Stimulated activated CD8-positive, alpha-beta memory T cell treated with anti-CD3 and anti-CD28 coated beads, Interleukin-7, amount 100 ng/mL, for 24 hours (primary cell): ENCODE data around the gene SLC22A2.

Experiments
- DNase-seq: peaks from one replicate; pipeline ENCODE4 v3.0.0-alpha.2; 2020; ENCODE audit warnings: low read depth

SLC22A2 gene

DNA sequence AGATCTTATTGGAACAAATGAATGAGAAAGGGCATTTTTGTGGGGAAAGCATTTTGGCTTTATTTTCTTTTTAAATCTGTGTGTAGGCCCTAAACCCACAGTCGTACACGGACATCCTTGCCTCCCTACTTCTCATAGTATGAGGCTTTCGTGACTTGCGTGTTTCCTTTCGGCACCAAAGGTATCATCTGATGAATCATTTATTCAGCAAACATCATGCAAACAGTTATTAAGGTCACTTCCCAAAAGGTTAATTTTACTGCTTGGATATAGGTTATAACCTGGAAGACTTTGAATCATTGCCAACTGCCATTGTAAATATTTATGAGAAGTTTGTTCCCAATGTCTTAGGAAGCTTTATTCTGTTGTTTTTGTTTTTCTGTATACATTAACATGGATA lies 15.1 kb upstream of the SLC22A2 start:
- DNase-seq = no peak

DNA sequence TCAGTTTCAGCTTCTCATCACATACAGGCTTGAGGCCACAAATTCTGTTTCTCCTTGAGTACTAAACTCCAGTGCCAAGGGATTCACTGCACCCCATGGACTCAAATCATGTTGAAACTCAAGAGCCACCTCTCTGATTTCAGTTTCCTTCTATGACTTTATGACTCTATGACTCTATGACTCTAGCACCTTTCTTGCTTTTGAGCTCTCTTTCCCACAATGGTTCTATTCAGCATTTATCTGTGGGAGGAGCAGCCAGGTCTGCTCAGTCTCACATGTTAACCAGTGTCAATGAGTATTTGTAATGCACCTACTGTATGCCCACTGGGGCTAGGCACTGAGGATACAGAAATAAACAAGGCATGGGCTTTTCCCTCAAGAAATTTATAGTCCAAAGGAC lies 14.6 kb upstream of the SLC22A2 start:
- DNase-seq = no peak

DNA sequence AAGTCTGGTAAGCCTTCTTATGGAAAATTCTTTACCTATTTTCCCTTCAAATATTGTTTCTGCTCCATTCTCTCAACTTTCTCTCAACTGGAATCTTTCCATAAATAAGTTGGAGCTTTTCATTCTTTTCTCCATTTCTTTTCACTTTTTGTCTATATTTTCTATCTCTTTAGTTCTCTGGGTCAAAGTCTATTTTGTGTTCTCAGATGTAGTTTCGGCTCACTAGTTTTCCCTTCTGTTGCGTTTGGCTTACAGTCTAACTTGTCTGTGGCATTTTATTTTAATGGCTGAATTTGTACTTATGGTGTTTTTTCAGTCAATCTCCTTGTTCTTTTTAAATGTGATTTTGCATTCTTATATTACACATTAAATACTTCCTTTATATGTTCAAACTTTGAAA lies 14.1 kb upstream of the SLC22A2 start:
- no peak for DNase-seq

DNA sequence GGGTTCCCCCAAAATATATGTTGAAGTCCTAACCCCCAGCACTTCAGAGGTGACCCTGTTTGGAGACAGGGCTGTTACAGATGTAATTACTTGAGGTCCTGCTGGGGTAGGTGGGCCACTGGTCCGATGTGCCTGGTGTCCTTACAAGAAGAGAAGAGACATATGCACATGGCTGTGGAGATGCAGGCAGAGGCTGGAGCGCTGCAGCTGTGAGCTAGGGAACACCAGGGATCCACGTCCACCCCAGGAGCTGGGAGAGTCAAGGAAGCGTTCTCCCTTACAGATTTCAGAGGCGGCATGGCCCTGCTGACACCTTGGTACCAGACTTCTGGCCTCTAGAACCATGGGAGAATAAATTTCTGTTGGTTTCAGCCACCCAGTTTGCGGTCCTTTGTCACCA lies 11.7 kb upstream of the SLC22A2 start:
- no peak for DNase-seq

DNA sequence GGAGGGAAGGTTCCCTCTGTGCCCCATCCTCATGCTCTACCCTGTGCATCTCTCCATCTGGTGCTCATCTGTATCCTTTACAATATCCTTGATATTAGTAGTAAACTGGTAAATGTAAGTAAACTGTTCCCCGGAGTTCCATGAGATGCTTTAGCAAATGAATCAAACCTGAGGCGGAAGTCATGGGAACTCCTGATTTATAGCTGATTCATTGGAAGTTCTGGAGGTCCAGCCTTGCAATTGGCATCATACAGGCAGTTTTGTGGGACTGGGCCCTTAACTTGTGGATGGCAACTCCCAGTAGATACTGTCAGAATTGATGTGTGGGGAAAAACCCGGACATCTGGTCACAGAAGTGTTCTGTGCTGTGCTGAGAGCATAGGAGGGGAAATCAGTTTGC lies 11.2 kb upstream of the SLC22A2 start:
- DNase-seq = no peak

DNA sequence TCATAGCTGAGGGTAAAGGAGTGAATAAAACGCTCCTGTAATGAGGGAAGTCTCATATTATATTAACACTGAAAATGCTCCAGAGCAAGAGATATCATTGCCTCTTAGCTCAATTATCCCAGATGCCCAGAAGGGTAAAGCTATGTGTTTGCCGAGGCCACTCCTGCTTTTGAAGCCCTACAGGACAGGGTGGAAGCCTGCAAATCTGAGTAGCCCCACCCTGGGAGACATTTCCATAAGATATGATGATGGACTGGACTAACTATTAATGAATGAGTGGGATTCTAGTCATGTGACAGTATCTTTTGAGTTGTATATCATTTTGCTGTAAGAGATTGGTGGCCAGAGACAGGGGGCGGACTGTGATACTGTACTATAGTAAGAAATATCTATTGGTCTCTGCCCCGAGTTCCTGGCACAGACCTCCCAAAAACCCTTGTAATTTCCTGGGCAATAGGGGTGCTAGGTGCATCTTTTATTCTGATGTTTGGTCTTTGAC lies 10.5 kb upstream of the SLC22A2 start:
- no peak for DNase-seq

DNA sequence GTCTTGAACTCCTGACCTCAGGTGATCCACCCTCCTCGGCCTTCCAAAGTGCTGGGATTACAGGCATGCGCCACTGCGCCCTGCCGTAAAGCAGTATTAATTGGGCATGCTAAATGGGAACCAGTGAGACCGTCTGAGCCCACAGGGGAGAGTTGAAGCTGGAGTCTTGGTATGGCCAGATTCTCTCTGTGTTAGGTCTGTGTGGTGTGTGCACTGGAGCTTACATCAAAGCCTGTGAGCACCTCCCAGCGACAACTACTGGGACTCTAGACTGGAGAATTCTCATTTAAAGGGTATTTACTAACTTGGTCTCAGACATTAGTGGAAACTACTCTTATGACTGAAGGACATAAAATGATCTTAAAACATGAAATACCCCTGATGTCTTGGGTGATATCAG lies 8.5 kb upstream of the SLC22A2 start:
- DNase-seq = no peak

DNA sequence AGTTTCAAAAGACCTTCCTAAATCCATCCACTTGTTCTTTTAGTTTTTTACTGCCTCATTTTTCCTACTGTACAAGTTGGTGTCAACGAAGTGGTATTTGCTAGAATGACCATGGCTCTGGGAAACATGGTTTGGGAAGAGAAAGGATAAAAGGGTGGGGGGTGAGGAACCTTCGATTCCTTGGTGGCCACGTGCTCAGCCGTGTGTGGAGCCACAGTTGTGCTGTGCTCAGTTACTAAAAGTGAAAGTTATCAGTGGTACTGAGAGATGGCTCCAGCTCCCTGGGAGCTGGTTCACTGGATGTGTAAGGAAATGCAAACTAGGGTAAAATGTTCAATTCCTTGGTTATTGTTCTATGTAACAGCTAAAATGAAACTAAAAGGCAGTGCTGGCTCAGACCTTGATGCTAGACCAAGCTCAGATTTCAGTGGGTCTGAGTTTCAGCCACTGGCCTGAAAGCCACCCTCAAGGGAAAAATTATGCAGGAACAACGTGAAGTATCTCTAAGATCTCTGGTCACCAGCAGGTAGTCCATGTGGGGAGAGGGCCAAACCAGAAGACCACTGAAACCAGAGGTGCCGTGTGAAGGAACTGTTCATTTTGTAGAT lies 7.4 kb upstream of the SLC22A2 start:
- no peak for DNase-seq

DNA sequence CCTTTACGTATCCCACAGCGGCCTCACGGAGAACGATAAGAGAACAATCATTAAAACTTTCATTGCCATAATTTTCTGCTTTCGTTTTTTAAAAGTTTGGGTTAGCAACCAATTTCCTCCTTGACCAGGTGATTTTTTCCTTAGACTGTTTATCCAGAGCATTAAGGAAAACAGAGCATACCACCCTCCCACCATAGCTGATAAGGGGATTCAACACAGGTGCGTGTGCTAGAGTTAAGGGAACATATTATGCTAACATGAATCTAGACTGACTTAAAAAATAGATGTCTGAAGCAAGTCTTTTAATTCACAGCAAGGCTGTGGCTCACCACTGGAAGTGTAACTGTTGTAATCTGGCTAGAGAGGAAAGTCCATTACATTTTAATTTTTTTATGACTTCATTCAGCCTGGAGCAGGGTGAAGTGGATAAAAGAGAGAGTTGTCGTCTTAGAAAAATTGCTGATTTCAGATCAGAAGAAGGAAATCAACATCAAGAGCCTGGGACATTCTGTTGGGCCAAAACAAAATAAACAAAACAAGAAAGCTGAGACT lies 5.5 kb upstream of the SLC22A2 start:
- DNase-seq = no peak

DNA sequence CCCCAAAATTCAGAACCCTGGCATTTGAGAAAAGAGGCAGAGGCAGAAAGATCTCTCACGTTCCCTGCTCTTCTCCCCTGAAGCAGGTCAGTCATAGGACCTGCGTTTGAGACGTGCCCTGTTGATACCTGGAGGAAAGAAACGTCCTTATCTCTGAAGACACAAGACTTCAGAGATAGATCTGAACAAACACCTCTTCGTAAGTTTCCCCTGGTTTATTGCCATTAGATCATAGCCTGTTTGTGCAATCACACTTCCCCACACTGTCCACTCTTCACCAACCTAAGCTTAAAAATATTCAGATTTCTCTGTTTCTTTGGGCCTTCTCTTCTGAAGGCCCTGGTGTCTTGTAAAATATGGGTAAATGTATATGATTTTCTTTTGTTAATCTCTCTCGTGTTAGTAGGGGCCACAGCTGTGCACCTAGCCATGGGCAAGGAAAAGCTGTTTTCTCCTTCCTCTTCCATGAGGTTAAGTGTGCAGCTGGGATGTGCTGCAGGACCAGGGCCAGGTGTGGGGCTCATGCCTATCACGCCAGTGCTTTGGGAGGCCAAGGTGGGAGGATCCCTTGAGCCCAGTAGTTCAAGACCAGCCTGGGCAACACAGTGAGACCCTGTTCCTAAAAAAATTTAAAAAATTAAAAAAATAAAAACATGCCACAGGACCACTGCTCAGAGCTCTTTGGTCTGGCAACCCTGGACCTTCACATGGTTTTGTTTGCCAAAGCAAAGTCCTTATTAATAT lies 4.7 kb upstream of the SLC22A2 start:
- DNase-seq = no peak

DNA sequence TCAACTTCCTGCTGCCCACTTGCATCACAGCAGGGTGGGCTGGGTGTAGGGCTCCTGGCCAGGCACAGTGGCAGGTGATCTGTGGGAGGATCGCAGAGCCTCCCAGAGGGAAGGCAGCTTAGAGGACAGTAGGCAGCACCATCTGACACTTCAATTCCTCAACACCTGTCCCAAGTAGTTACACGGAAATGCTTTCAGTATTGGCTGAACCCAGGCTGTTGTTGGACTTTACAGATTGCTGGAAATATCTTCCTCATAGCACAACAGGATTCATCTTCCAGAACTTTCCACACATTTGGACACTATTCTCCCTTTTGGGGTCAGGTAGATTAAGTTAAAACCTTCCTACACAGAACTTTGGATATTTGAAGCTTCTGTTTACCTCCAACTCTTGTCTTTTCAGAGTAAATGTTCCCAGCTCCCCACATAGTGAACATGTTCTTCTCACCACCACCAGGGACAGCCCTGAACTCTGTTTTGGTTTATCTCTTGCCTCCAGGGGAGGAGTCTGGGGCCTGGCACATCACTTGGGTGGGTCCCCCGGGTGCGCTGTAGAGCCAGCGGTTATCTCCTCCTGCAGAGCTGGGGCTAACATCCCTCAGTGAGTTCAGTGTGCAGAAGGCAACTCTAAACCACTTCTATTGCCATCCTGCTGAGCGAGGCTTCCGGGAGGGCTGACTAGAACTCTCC lies 3.5 kb upstream of the SLC22A2 start:
- DNase-seq = no peak

DNA sequence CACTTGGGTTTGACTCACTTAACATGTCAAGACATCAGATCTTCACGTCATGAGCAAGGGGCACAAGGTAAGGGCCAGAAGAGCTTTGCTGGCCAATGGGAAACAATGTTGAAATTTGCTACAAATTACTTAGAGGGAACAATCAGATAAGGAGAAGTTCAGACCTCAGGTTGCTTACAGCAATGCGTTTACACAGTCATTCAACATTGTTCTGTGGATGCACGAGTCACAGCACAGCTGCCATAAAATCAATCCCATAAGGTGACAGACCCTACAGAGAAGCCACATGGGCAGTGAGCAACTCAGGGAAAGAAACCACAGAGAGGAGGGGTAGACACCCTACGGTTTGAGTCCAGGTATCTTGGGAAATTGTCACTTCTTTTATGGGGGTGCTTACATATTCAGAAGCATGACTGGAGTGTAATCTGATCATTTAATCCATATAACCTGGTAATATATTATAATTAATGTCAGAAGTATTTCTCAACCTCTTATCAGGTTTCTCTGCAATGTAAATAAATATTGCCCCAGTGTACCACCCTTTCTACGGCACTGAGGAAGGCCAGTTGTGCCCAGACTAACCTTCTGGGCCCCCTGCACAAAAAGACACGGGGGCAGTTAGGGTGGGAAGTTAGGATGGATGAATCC lies 2.3 kb upstream of the SLC22A2 start:
- DNase-seq = no peak

DNA sequence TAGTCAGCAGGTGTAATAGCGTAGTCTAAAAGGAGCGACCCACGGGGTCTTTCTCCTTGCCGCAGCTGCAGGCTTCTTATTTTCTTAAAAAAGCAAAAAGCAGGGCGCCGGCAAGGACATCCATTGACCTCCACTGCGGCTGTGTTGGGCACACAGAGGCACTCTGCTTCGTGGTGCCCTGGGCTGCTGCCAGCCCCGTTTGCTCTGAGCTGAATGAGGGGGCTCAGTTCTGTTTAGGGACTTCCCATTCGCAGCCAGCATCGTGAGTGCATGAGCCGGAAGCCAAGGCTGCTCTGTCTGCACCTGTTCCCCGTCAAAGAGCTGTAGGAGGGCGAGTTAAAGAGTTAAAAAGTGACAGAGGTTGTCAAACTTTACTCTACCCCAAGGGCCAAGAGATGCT lies 1.7 kb upstream of the SLC22A2 start:
- no peak for DNase-seq

DNA sequence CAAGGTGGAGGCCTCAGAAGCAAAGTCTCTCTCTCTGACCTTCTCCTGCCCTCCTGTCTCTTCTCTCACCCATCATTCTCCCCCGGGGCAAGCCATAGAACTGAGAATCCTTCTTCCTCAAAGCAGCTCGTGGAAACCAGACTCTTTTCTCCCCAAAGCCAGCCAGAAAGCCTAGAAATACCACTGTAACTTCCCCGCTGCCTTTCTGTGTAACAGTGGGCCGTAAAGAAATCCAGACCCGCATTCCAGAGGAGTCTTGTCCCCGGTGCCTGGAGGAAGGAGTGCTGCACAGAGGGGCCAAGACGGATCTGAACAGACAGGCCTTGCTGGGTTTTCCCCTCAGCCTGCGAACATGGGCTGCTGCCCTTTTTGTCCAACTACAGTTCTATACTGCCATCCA lies 977 bp upstream of the SLC22A2 start:
- DNase-seq = no peak

DNA sequence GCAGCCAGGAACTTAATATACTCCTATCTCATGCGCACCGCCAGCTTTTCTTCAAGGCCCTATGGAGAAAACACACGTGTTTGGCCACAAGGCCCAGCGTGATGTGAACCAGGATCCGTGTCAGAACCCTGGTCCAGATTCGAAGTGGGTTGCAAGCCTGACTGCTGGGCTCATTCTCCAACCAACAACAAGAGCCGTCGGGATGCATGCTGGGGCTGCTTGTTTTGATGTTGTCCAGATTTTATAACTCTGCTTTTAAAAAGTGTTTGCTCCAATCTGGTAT lies 463 bp upstream of the SLC22A2 start:
- DNase-seq = no peak

DNA sequence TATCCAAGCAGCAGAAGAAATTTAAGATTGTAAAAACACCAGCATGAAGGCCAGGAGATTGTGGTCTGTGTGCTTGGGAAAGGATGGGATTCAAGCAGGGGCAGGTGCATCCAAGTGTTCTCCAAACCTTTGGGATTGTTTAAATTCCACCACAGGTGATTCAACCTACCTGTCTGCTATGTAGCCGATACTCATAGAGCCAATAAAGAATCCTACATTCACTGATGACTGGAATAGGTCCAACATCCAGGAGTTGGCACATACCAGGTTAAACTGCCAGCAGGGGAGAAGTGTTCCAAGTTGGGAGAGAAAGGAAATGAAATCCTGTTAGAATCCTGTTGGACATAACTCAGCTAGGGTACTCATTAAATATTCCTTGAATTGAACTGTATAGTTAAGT lies 2.2 kb downstream of the SLC22A2 start:
- DNase-seq = no peak

DNA sequence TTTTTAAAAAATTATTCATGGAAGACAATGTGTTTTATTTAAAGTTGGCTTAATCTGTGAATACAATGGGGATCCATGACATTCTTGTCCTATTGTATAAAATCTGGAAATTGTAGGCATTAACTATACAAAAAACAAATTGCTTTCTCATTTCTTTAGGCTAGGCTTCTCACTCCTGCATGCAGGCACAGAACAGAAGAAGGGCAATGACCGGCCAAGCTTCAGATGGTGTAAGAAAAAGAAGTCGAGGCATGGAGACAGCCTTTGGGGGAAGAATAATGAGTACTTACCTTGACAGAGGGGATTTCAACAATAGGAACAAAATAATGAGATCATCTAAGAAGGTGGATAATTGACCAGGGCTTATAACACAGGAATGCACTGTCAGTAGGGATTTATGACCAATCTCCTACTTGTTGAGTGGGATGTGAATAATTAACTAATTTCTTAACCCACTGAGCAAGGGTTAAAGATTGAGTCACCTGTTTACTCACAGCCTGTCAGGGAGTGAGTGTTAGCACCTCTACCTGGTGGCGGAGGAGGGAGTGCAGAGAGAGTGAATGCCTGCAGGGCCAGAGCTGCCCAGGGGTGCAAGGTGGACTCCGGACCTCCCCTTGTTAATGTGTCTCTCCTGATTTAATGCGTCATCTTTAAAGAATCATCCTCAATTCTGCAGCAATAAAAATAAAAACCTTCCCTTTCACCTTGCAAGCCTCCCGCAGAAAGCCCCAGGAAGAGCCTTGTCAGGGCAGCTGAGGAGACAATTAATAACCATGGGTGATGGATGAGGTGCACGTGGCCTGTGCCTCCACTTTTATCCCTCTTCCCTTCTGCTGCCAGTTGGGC lies 3.9 kb downstream of the SLC22A2 start:
- no peak for DNase-seq

DNA sequence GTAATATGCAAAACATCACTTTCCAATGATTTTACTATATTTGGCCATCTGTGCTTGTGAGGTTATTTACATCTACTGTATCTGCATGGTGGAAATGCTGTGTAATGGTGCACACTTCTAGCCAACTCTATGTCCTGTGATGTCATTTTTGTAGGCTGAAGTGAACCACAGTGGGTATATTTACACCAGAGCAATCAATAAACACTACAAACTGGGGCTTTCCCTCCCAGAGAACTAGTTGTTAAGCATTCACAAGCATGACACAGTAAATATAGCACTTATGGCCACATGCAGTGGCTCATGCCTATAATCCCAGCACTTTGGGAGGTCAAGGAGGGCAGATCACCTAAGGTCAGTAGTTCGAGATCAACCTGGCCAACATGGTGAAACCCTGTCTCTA lies 4.9 kb downstream of the SLC22A2 start:
- no peak for DNase-seq

DNA sequence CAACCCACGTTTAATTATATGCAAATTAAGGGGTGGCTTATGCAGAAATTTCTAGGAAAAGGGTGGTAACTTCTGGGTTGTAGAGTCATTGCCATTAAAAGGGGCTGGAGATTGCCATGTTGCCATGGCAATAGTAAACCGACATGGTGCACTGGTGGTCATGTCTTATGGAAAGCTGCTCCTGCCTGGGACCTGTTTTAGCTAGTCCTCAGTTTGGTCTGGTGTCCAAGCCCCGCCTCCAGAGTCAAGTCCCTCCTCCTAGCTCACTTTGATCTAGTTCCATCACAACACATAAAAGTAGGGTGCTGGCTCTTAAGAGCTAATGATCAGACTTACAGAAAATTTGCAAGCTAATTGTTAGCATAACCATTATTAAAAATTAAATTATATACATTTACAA lies 5.3 kb downstream of the SLC22A2 start:
- DNase-seq = no peak

DNA sequence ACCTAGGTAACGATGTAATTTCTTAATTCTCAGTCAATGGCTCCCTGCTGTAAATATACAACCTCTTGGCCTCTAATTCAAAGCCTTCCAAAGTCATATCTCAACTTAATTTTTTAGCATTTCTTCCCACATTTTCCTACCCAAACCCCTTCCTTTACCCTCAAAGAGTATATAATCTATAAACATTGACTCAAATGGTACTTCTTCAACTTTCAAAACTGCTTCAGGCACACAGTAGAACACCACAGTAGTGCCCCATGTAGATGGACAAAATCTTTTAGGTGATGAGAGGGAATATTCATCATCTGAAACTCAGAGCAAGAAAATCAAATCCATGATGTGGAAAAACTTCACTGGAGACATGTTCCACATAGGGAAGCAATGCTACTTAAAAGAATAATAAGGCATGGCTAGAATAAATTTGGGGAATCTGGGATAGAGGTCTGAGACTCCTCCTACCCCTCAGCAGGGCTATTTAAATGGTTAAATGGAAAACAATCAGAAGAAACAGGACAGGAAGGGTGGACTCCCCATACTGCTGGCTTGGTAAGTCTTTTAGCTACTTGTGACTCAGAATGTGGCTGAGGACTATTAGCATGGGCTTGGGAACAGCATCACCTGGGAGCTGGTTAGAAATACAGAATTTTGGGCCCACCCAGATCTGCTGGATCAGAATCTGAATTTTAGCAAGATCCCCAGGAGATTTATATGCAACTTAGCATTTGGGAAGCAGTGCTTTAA lies 6.4 kb downstream of the SLC22A2 start:
- DNase-seq = no peak

DNA sequence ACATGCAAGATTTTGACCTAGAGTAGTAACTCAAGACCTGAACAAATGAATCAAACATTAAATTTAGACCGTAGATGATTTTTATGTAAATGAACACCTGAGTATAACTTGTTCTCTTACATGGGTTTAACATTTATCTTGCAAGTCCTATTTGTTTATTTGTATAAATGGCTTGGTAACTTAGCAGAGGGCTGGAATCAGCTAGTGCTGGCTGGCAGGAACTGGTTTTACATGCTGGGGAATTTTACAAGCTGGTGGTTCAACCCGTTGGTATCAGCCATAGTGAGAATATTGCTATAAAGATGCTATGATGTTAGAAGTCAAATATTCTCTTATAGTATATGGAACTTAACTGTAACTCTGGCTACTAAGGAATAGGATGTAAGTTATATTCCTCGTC lies 8.9 kb downstream of the SLC22A2 start:
- no peak for DNase-seq
